Erythroblast (primary cell): ENCODE measurements around the gene SHISA3.

Experiments used
- GATA1 ChIP-seq: IDR thresholded peaks from 2 replicates; pipeline ENCODE4 v1.6.1; 2011; ENCODE audit warnings: low read depth, mild to moderate bottlenecking, control low read depth, low read length, moderate library complexity
- POLR2A ChIP-seq: IDR thresholded peaks from 2 replicates; pipeline ENCODE4 v1.6.1; 2011; ENCODE audit warnings: mild to moderate bottlenecking, low read length

DNA sequence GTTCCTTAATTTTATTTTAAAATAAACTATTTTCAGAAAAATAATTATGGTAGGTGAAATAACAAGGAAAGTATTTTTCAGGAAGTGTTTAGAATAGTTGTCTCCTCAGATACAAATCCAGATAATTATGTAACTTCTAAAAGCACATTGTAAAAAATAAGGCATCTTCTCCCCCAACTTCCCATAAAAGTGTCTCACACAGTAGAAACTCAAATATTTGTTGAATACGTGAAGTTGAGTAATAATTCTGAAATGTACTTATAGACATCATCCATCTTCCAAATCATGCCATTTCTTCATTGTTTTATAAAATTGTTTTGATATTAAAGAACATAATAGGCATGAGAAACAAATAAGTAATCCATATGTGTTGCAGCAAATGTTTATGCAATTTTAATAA lies 18.0 kb downstream of the SHISA3 start:
- TF ChIP-seq POLR2A: no peak
- TF ChIP-seq GATA1: no peak
